Lung (tissue), 12 donors: Measurements from ENCODE around the gene TEDC2. TPM values are rescaled to one million over a fixed set of nuclear protein-coding genes. Genes with fewer than 3 reads are reported as not detected.

Experiments used
- ATAC-seq: fragments of 200-7000 bp; cut with Tn5 transposase; one replicate; pipeline ENCODE4 v1.9.1; 2020; ENCODE audit warnings: moderate number of reproducible peaks; ENCODE audit not compliant: insufficient read depth, low FRiP score
- DNase-seq, 3 donors: peaks; one replicate each; pipeline ENCODE4 v3.0.0-alpha.2; 2013 to 2017
- H3K27ac ChIP-seq, 2 donors: one replicate each; pipeline ENCODE4 v1.5.1; 2013; ENCODE audit warnings: mild to moderate bottlenecking in 2 of 2, moderate library complexity in 2 of 2, control low read depth in 1 of 2, inconsistent platforms in 1 of 2, low read depth in 1 of 2, low read length in 1 of 2
- H3K27me3 ChIP-seq, 3 donors: one replicate each; pipeline ENCODE4 v1.5.1; 2013; ENCODE audit warnings: low read length in 2 of 3; ENCODE audit not compliant: control insufficient read depth in 3 of 3, insufficient read depth in 3 of 3
- H3K36me3 ChIP-seq, 4 donors: one replicate each; pipeline ENCODE4 v1.5.1; 2013; ENCODE audit warnings: low read length in 4 of 4, mild to moderate bottlenecking in 1 of 4, moderate library complexity in 1 of 4; ENCODE audit not compliant: control insufficient read depth in 4 of 4, insufficient read depth in 4 of 4
- H3K4me1 ChIP-seq, 5 donors: one replicate each; pipeline ENCODE4 v1.5.1; 2013; ENCODE audit warnings: low read length in 5 of 5, mild to moderate bottlenecking in 2 of 5, moderate library complexity in 1 of 5; ENCODE audit not compliant: control insufficient read depth in 5 of 5, insufficient read depth in 5 of 5
- H3K4me3 ChIP-seq: one replicate; pipeline ENCODE4 v1.5.1; 2013; ENCODE audit warnings: mild to moderate bottlenecking, control low read depth, moderate library complexity
- H3K9ac ChIP-seq, 2 donors: one replicate each; pipeline ENCODE4 v1.5.1; 2013; ENCODE audit warnings: low read length in 2 of 2, control low read depth in 1 of 2; ENCODE audit not compliant: insufficient read depth in 1 of 2
- H3K9me3 ChIP-seq, 4 donors: one replicate each; pipeline ENCODE4 v1.5.1; 2013; ENCODE audit warnings: low read length in 3 of 4, mild to moderate bottlenecking in 1 of 4, moderate library complexity in 1 of 4; ENCODE audit not compliant: control insufficient read depth in 4 of 4, insufficient read depth in 3 of 4
- CTCF ChIP-seq: IDR thresholded peaks from 2 replicates; pipeline ENCODE4 v1.5.1; 2012; ENCODE audit warnings: mild to moderate bottlenecking; ENCODE audit errors: control extremely low read depth, extremely low read depth
- WGBS, 2 donors: extraction: QIAGEN DNeasy Blood & Tissue Kit; methylation state at CpG; one replicate each; pipeline ENCODE4 v1.1.7; 2013; 5-methylcytosine and 5-hydroxymethylcytosine counted together
- polyA plus RNA-seq, 2 donors: library from polyadenylated mRNA; stranded (reverse); fragments of 200-250 nt; gene quantifications; one replicate each; pipeline ENCODE4 v1.2.1, GENCODE V29; 2013
- total RNA-seq, 2 donors: library from RNA; depleted of rRNA in 1 of 2; stranded (reverse); fragments of >200 nt in 1 of 2; gene quantifications; one replicate each; pipeline ENCODE4 v1.2.1, GENCODE V29; 2014 to 2021
- donor health status: control.
- donor health status: control.
- donor health status: Bipolar disorder and iron deficiency.
- donor health status: healthy.
- donor health status: DM: yes; HTN: yes; CAD: no.

TEDC2 gene
- total and polyA plus RNA-seq, 4 donors: 1.1 to 3.6 (median 2.2) TPM

- H3K9ac ChIP-seq: no peak overlapping the region
- no peaks in the 10 kb centered on the region for H3K27me3 ChIP-seq
- H3K4me3 ChIP-seq: no peak overlapping the region
- peaks cover 0 to 40% (median 12%) of the 10 kb centered on the region in 4 donors for H3K36me3 ChIP-seq
- ATAC-seq: no peak
- H3K9me3 ChIP-seq: peaks cover 0 to 2% (median 0%) of the 10 kb centered on the region in 4 donors
- 94 to 97% methylated on average over 28 of the region's 28 CpGs for WGBS, 2 donors
- DNase-seq: no peak
- H3K4me1 ChIP-seq: peaks cover 0 to 9% (median 0%) of the 10 kb centered on the region in 5 donors
- H3K27ac ChIP-seq: no peak overlapping the region
- no peak for TF ChIP-seq CTCF
Measured at GRCh38 chr16:2455081-2455845, 4.6 kb upstream of the TEDC2 start.

GRCh38 chr16:2456551-2457153 is 3.3 kb upstream of the TEDC2 start:
- ATAC-seq: no peak
- Histone ChIP-seq H3K4me1 (peaks cover 0 to 16% (median 0%) of the 10 kb centered on the region in 5 donors), H3K27ac (no peak overlapping the region), H3K9ac (no peak overlapping the region), H3K36me3 (peaks cover 0 to 38% (median 12%) of the 10 kb centered on the region in 4 donors), H3K9me3 (peaks cover 0 to 2% (median 0%) of the 10 kb centered on the region in 4 donors), H3K4me3 (no peak overlapping the region), H3K27me3 (no peaks in the 10 kb centered on the region)
- TF ChIP-seq CTCF: no peak
- WGBS, 2 donors: 95 to 97% methylated on average over 21 of the region's 21 CpGs
- DNase-seq: no peak

- 80 to 86% methylated on average over 13 of the region's 13 CpGs for WGBS, 2 donors
- no peak overlapping the region for H3K9ac ChIP-seq
- H3K4me3 ChIP-seq: no peak overlapping the region
- H3K9me3 ChIP-seq: peaks cover 0 to 2% (median 0%) of the 10 kb centered on the region in 4 donors
- no peak for TF ChIP-seq CTCF
- H3K4me1 ChIP-seq: peaks cover 0 to 16% (median 0%) of the 10 kb centered on the region in 5 donors
- no peak overlapping the region for H3K27ac ChIP-seq
- DNase-seq (no peak), ATAC-seq (no peak)
- no peaks in the 10 kb centered on the region for H3K27me3 ChIP-seq
- H3K36me3 ChIP-seq: peaks cover 0 to 34% (median 9%) of the 10 kb centered on the region in 4 donors
Measured at GRCh38 chr16:2457267-2457666, 2.6 kb upstream of the TEDC2 start.
